HG03520 (cell line): ENCODE measurements around the gene RFPL3.
"Not testable (repeated sequence)": the region's sequence is repeated elsewhere in the genome, so short reads cannot be mapped to it uniquely, and the experiment has no call there.

Experiments used
- ATAC-seq: cut with Tn5 transposase; IDR thresholded peaks from one replicate; pipeline ENCODE4 v1.9.1; 2021; ENCODE audit warnings: mild to moderate bottlenecking, moderate library complexity; ENCODE audit not compliant: unreplicated experiment

RFPL3 gene

GRCh38 chr22:32329202-32329645 is 28.4 kb upstream of the RFPL3 start:
- ATAC-seq: no peak

GRCh38 chr22:32331236-32331917 is 26.3 kb upstream of the RFPL3 start:
- ATAC-seq: no peak

- ATAC-seq: no peak
Measured at GRCh38 chr22:32331918-32332725, 25.5 kb upstream of the RFPL3 start.

GRCh38 chr22:32333141-32333768 is 24.4 kb upstream of the RFPL3 start:
- no peak for ATAC-seq

- no peak for ATAC-seq
Measured at GRCh38 chr22:32333769-32334659, 23.7 kb upstream of the RFPL3 start.

- ATAC-seq: no peak
Measured at GRCh38 chr22:32334660-32335365, 22.9 kb upstream of the RFPL3 start.

GRCh38 chr22:32335471-32335870 is 22.2 kb upstream of the RFPL3 start:
- no peak for ATAC-seq

- ATAC-seq: no peak
Measured at GRCh38 chr22:32336121-32336603, 21.5 kb upstream of the RFPL3 start.

- no peak for ATAC-seq
Measured at GRCh38 chr22:32336771-32337424, 20.8 kb upstream of the RFPL3 start.

GRCh38 chr22:32337425-32337824 is 20.2 kb upstream of the RFPL3 start:
- ATAC-seq: not testable (repeated sequence)

GRCh38 chr22:32338757-32339156 is 18.9 kb upstream of the RFPL3 start:
- no peak for ATAC-seq

- ATAC-seq: no peak
Measured at GRCh38 chr22:32339190-32340012, 18.3 kb upstream of the RFPL3 start.

- no peak for ATAC-seq
Measured at GRCh38 chr22:32340411-32340810, 17.3 kb upstream of the RFPL3 start.

GRCh38 chr22:32341122-32341740 is 16.4 kb upstream of the RFPL3 start:
- no peak for ATAC-seq

GRCh38 chr22:32342977-32343376 is 14.7 kb upstream of the RFPL3 start:
- no peak for ATAC-seq

GRCh38 chr22:32343941-32344340 is 13.7 kb upstream of the RFPL3 start:
- no peak for ATAC-seq

GRCh38 chr22:32348031-32348611 is 9.5 kb upstream of the RFPL3 start:
- no peak for ATAC-seq

GRCh38 chr22:32351875-32352274 is 5.8 kb upstream of the RFPL3 start:
- not testable (repeated sequence) for ATAC-seq
